Effector CD4-positive, alpha-beta T cell (primary cell): ENCODE data around the gene IFNL1.
"Not testable (repeated sequence)": the region's sequence is repeated elsewhere in the genome, so short reads cannot be mapped to it uniquely, and the experiment has no call there.

Experiments used
- DNase-seq: peaks from one replicate; pipeline ENCODE4 v3.0.0-alpha.2; 2020

IFNL1 gene

DNA sequence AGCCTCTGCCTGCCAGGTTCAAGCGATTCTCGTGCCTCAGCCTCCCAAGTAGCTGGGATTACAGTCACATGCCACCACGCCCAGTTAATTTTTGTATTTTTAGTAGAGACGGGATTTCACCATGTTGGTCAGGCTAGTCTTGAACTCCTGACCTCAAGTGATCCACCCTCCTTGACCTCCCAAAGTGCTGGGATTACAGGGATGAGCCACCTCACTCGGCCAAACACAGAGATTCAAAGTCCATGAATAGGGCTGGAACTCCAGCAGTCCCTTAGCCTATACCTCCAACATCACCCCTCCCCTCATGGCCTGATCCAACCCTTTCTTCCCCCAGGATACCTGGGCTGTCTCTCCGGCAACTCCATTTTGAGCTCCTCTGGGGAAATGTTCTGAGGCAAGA lies 36.5 kb downstream of the IFNL1 start:
- DNase-seq = not testable (repeated sequence)

DNA sequence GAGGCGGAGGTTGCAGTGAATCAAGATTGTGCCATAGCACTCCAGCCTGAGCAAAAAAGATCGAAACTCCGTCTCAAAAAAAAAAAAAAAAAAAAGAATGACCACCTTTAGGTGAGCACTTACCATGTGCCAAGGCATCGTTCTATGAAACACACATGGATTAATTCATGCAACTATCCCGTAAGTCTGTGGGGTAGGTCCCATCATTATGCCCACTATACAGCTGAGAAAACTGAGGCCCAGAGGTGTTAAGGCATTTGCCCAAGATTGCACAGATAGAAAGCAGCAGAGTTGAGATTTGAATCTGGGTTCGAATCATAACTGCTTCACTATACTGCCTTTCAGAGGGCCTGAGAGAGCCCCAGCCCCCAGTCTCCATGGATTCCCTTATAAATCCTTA lies 37.3 kb downstream of the IFNL1 start:
- no peak for DNase-seq

- DNase-seq = no peak
Observed at GRCh38 chr19:39334444-39334976, 38.3 kb downstream of the IFNL1 start.

- DNase-seq = no peak
Observed at GRCh38 chr19:39335168-39335548, 39.0 kb downstream of the IFNL1 start.

GRCh38 chr19:39336483-39336882 lies 40.3 kb downstream of the IFNL1 start:
- no peak for DNase-seq

DNA sequence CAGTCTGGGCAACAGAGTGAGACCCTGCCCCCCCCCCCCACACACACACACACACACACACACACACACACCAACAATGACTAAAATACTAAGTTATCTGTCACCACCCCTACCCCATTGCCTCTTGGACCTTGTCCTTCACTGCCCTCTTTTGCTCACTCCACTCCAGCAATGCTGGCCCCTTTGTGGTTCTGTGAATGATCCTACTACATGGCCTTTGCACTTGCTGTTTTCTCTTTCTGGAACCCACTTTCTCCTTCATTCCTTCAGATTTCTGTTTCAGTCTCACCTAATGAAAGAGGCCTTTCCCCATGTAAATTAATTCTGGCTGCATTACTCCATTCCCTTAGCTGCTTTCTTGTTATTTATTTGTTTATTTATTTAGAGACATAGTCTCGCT lies 43.5 kb downstream of the IFNL1 start:
- no peak for DNase-seq

DNA sequence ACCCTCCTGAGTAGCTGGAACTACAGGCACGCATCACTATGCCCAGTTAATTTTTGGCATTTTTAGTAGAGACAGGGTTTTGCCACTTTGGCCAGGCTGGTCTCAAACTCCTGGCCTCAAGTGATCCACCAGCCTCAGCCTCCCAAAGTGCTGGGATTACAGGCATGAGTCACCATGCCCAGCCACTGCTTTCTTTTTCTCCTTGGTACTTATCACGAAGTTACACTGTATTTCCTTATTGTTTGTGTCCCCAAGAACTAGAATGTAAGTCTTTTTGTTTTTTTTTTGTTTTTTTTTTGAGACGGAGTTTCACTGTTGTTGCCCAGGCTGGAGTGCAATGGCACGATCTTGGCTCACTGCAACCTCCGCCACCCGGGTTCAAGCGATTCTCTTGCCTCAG lies 43.9 kb downstream of the IFNL1 start:
- not testable (repeated sequence) for DNase-seq

DNA sequence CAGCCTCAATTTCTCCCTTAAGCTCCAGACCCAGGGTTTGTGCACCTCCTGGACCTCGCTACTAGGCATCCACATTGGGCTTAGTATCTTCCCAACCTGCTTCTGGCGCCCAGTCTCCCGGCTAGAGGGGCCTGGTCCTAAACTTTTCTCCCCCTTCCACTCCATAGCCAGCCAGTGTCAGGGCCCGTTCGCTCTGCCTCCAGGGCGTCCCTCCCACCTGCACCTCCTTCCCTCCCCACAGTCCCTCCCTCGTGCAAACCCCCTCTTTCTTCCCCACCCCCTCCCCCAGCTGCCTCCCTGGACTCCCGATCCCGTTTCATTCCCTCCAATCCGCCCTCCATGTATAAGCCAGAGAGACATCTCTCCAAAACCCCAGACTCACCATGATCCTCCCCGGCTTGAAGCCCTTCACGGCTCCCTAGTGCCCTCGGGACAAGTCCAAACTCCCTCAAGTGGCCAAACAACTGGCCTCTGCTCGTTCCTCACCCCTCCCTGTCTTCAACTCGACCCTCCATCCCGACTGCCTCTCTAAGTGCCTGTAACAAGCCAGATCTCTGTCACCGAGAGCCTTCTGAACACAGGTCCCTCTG lies 45.0 kb downstream of the IFNL1 start:
- peak; percentile 15 for DNase-seq

- peak; percentile 99 for DNase-seq
Observed at GRCh38 chr19:39341719-39342604, 45.8 kb downstream of the IFNL1 start, which contains the start of gene SAMD4B. Gene SAMD4B (plus strand): TSS chr19:39342421. CDS start chr19:39356894, 14,473 bp downstream.

- no peak for DNase-seq
Observed at GRCh38 chr19:39342647-39343305, 46.6 kb downstream of the IFNL1 start.

DNA sequence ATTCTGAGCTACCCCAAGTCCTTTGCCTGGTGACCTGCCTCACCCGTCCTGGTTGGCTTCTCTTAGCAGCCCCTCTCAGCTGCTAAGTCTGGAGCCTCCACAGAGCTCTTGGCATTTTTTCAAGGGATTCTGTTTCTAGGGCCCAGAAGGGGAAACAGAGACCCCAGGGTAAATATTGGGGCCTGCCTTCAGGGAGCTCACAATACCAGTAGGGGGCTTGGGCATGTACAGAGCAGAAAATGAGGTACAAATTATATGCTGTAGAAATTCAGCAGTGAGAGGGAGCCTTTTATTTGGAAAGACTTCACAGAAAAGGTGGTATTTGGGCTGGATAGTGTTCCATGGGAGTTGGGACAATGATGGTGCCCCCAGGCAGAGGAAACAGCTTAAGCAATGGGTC lies 49.7 kb downstream of the IFNL1 start:
- no peak for DNase-seq

DNA sequence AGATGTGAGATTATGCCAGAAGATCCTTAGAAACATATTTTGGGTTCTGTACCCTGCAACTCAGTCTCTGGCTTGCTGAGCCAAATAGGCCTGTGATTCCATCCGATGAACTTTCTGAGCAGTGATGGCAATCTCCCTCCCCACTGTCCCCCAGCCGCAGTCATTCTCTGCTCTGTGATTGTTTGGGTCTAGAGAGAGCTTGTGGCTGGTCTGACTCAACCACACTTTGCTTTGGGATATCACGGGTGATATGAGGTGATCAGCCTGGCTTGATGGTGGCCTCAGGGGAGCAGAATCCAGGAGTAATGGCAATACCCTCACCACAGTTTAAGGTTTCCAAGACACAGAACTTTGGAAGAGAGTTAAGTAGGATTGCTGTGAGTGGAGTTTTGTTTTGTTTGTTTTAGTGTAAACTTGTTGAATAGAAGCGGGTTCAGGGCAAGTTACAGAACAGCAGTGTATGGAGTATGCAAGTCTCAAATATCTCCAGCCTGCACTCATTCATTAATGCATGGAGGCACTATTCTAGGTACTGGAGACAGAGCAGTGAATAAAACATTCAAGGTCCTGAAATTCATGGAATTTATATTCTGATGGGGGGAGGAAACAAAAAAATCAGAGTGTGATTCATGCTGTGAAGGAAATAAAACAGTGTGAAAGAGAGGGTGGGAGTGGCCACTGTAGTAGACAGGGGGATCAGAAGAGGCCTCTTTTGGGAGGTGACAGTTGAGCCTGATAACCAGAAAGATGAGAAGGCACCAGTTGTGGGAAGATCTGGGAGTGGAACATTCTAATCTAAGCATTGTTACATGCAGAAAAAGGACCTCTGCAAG lies 51.3 kb downstream of the IFNL1 start:
- no peak for DNase-seq
